ENCODE data around the gene RBM19.

RBM19 gene

DNA sequence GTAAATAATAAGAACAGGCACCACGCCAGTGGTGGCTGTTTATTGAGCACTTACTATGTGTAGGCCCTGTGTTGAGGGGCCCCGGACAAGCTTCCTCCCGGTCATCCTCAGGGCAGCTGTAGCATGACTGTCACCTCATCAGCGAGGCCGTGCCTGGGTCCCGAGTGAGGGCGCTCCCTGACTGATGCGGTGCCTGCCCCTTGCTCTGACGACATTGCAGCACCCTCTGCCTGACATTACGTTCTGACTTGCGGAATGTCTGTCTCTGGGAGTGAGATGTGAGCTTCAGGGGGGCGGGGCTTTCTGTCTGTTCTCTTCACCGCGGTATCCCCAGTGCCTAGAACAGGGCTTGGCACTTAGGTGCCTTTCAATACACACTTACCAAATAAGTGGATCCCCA, 167.6 kb downstream of the RBM19 start:
- TF ChIP-seq ZFX (IDR thresholded peaks at IDR 0.05): no peak
- TF ChIP-seq, protein P1, sequence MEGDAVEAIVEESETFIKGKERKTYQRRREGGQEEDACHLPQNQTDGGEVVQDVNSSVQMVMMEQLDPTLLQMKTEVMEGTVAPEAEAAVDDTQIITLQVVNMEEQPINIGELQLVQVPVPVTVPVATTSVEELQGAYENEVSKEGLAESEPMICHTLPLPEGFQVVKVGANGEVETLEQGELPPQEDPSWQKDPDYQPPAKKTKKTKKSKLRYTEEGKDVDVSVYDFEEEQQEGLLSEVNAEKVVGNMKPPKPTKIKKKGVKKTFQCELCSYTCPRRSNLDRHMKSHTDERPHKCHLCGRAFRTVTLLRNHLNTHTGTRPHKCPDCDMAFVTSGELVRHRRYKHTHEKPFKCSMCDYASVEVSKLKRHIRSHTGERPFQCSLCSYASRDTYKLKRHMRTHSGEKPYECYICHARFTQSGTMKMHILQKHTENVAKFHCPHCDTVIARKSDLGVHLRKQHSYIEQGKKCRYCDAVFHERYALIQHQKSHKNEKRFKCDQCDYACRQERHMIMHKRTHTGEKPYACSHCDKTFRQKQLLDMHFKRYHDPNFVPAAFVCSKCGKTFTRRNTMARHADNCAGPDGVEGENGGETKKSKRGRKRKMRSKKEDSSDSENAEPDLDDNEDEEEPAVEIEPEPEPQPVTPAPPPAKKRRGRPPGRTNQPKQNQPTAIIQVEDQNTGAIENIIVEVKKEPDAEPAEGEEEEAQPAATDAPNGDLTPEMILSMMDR (conservative IDR thresholded peaks at IDR 0.05): no peak
- no peak overlapping the region for H3K27ac ChIP-seq

DNA sequence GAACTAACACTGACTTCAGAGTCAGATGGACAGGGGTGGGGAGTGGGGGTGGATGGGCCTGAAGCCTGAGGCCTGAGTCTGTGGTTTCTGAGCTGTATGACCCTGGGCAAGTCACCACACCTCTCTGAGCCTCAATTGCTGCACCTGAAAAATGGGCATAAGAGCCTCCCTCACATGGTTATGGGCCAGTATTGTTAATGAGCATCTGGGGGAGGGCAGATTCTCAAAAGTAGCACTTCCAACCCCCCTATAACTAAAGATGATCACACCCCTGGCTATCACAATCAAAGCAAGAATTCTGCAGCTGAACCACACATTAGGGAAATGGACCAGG, 168.6 kb downstream of the RBM19 start:
- no peak overlapping the region for H3K27ac ChIP-seq
- TF ChIP-seq, protein P1 (conservative IDR thresholded peaks at IDR 0.05): no peak
- TF ChIP-seq ZFX (IDR thresholded peaks at IDR 0.05): no peak

DNA sequence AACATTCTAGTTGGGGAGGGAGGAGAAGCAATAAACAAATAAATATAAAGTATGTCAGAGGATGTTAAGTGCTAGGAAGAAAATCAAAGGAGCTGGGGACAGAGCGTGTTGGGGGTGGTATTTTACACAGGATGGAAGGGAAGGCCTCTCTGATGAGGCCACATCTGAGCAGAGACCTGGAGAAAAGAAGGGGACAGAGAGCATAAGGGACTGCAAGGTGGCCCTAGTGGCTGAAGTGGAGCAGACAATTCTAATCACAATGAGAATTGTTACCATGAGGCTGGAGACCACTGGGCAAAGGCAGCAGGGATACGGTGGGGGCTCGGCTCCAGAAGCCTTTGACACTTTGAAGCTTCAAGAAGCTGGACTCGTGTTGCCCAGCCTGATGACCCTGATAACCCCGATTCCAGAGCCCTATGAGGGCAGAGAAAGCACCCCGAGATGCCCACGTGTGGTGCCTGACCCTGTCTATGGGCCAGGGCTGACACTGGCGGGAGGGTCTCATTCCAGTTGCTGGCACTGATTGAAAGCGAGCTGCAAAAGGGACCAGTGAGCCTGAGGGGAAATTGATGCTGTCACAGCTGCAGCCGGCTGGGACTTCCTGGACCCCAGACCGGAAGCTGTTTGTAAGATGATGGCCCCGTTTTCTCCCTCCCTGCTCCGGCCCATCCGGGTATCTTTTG, 169.1 kb downstream of the RBM19 start:
- TF ChIP-seq, protein P1 (conservative IDR thresholded peaks at IDR 0.05): no peak
- no peak for TF ChIP-seq ZFX (IDR thresholded peaks at IDR 0.05)
- H3K27ac ChIP-seq: no peak overlapping the region

DNA sequence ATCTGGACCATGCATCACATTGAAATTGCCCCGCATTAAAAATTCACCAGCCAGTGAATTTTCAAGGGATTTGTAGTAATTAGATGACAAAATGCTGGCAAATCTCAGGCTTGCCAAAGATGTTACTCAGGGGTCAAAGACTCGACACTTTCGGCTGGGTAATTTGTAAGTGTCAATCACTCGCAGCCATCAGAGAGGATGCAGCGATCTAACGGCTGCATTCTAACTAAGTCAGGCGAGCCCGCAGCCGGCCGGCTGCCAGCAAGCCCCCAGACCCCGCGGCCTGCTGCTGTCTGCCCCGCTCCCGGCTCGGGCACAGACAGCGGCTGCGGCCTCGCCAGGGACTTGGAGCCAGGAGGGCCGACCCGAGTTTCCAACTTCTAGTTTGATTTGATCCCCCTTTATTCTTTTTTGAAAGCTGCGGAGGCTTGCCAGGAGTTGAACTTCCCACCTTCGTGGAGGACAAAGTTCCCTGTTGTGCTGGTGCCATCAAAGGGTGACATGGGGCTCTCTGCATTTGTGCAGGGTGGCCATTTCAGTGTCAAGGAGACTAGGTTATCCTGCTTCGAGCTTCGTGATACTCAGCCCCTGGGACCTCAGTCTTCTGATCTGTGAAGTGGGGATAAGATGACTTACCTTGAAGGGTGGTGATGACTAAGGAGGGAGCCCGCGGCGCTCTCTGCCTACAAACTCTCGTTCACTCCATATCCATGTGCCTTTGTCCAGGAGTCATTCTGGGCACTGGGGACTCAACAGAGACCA, 169.9 kb downstream of the RBM19 start:
- H3K27ac ChIP-seq: no peak overlapping the region

DNA sequence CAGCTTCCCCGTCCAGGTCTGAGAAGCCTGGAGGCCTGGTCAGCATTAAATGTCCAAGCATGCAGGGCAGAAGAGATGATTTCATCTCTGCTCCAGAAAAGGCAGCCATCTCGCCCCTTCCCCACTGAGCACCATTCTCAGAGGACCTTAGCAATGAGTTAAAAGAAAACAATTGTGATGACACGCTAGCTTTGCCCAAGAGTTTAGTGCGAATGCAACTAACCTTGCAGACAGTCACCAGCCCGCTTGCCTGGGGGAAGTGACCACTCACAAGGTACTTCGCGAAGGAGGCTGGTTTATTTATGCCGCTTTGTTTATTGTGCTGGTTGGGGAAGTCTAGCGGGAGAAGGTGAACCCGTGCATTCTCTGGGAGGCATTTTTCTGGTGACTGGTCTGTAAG, 170.7 kb downstream of the RBM19 start:
- no peak for TF ChIP-seq ZFX (IDR thresholded peaks at IDR 0.05)
- TF ChIP-seq, protein P1 (conservative IDR thresholded peaks at IDR 0.05): no peak
- H3K27ac ChIP-seq: no peak overlapping the region

More for the DNA sequence above, 169.9 kb downstream of the RBM19 start:
- no peak for TF ChIP-seq ZFX (IDR thresholded peaks at IDR 0.05)
- TF ChIP-seq, protein P1 (conservative IDR thresholded peaks at IDR 0.05): no peak

DNA sequence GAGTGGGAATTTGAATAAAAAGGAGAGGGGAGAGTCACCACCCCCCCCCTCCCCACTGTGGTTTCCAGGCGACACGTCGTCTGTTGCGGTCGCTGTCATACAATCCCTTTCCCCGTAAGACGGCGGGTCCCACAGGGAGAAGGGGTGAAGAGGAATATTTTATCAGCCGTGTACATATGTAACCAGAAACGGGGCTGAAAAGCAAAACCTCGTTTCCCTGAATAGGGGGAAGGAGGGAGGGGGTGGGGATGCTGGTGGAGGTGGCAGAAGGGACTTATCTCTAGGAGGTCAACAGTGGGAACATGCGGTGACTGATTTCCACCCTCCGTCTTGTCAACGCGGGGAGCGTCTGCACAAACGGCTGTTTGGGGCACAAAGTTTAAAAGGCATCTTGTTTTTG, 171.4 kb downstream of the RBM19 start:
- H3K27ac ChIP-seq: no peak overlapping the region
- TF ChIP-seq, protein P1 (conservative IDR thresholded peaks at IDR 0.05): no peak
- no peak for TF ChIP-seq ZFX (IDR thresholded peaks at IDR 0.05)

DNA sequence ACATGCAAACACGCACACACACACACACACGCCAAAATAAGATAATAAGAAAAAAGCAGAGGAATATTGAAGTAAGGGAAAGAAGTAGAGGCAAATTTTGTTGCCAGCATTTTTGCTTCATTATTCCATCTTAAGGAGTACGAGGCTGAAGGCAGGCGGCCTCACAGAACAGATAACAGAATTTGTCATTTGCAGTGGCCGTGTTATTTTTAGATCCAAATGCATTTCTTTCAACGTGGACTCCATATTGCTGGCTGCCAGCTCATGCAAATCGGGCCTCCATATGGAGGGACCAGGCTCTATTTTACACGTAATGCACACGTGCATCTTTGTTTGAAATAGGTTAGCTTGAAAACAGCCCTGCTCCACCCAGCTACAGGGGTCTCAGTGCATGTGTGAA, 172.9 kb downstream of the RBM19 start:
- no peak overlapping the region for H3K27ac ChIP-seq

More for the DNA sequence above, 172.9 kb downstream of the RBM19 start:
- TF ChIP-seq, protein P1 (conservative IDR thresholded peaks at IDR 0.05): no peak
- no peak for TF ChIP-seq ZFX (IDR thresholded peaks at IDR 0.05)
